ENCODE measurements around the gene MACROH2A2.

The MACROH2A2 gene

GRCh38 chr10:70135684-70136083, 83.0 kb downstream of the MACROH2A2 start:
- no peak for DNase-seq (ENCODE audit: insufficient read length)
- FAIRE-seq, result no peak
- no peak for TF ChIP-seq POLR2AphosphoS5 (IDR thresholded peaks at IDR 0.05; ENCODE audit: low read depth, low read length)

GRCh38 chr10:70137135-70137534, 84.5 kb downstream of the MACROH2A2 start:
- no peak for FAIRE-seq
- TF ChIP-seq TAF1 (IDR thresholded peaks at IDR 0.05; ENCODE audit: borderline replicate concordance, low read depth, low read length) (no peak), POLR2A (IDR thresholded peaks at IDR 0.05; ENCODE audit: low read depth, low read length) (no peak), POLR2AphosphoS5 (IDR thresholded peaks at IDR 0.05; ENCODE audit: low read depth, low read length) (no peak)
- no peak for DNase-seq (ENCODE audit: insufficient read length)

GRCh38 chr10:70137927-70138883, 85.6 kb downstream of the MACROH2A2 start:
- TF ChIP-seq POLR2A (IDR thresholded peaks at IDR 0.05; ENCODE audit: low read depth, low read length), result no peak
- no peak for TF ChIP-seq POLR2AphosphoS5 (IDR thresholded peaks at IDR 0.05; ENCODE audit: low read depth, low read length)
- TF ChIP-seq TAF1 (IDR thresholded peaks at IDR 0.05; ENCODE audit: borderline replicate concordance, low read depth, low read length), result no peak
- DNase-seq (ENCODE audit: insufficient read length) (no peak), FAIRE-seq (no peak)

GRCh38 chr10:70139151-70139996, 86.7 kb downstream of the MACROH2A2 start:
- DNase-seq (ENCODE audit: insufficient read length) (no peak), FAIRE-seq (no peak)
- TF ChIP-seq TAF1 (IDR thresholded peaks at IDR 0.05; ENCODE audit: borderline replicate concordance, low read depth, low read length) (no peak), POLR2AphosphoS5 (IDR thresholded peaks at IDR 0.05; ENCODE audit: low read depth, low read length) (no peak), POLR2A (IDR thresholded peaks at IDR 0.05; ENCODE audit: low read depth, low read length) (no peak)

GRCh38 chr10:70139997-70140250, 87.3 kb downstream of the MACROH2A2 start:
- no peak for TF ChIP-seq POLR2A (IDR thresholded peaks at IDR 0.05; ENCODE audit: low read depth, low read length)
- DNase-seq (ENCODE audit: insufficient read length) (no peak), FAIRE-seq (no peak)

- FAIRE-seq (no peak), DNase-seq (ENCODE audit: insufficient read length) (no peak)
- TF ChIP-seq POLR2AphosphoS5 (IDR thresholded peaks at IDR 0.05; ENCODE audit: low read depth, low read length) (no peak), TAF1 (IDR thresholded peaks at IDR 0.05; ENCODE audit: borderline replicate concordance, low read depth, low read length) (no peak), POLR2A (IDR thresholded peaks at IDR 0.05; ENCODE audit: low read depth, low read length) (no peak)
Observed at GRCh38 chr10:70140297-70140696, 87.7 kb downstream of the MACROH2A2 start.

GRCh38 chr10:70142555-70142954, 89.9 kb downstream of the MACROH2A2 start:
- TF ChIP-seq POLR2A (IDR thresholded peaks at IDR 0.05; ENCODE audit: low read depth, low read length) (no peak), TAF1 (IDR thresholded peaks at IDR 0.05; ENCODE audit: borderline replicate concordance, low read depth, low read length) (no peak), POLR2AphosphoS5 (IDR thresholded peaks at IDR 0.05; ENCODE audit: low read depth, low read length) (no peak)
- DNase-seq (ENCODE audit: insufficient read length) (no peak), FAIRE-seq (no peak)

GRCh38 chr10:70144372-70145110, 91.9 kb downstream of the MACROH2A2 start:
- TF ChIP-seq POLR2A (IDR thresholded peaks at IDR 0.05; ENCODE audit: low read depth, low read length), result no peak
- no peak for TF ChIP-seq POLR2AphosphoS5 (IDR thresholded peaks at IDR 0.05; ENCODE audit: low read depth, low read length)
- no peak for TF ChIP-seq TAF1 (IDR thresholded peaks at IDR 0.05; ENCODE audit: borderline replicate concordance, low read depth, low read length)
- FAIRE-seq, result peak; percentile 62
- no peak for DNase-seq (ENCODE audit: insufficient read length)

GRCh38 chr10:70145166-70145665, 92.6 kb downstream of the MACROH2A2 start:
- FAIRE-seq, result no peak
- no peak for TF ChIP-seq POLR2A (IDR thresholded peaks at IDR 0.05; ENCODE audit: low read depth, low read length)
- TF ChIP-seq POLR2AphosphoS5 (IDR thresholded peaks at IDR 0.05; ENCODE audit: low read depth, low read length), result 0 out of 2 replicates have a peak, but pooled peaks have one; percentile 0
- TF ChIP-seq TAF1 (IDR thresholded peaks at IDR 0.05; ENCODE audit: borderline replicate concordance, low read depth, low read length), result no peak
- DNase-seq (ENCODE audit: insufficient read length), result no peak

GRCh38 chr10:70145666-70146488, 93.2 kb downstream of the MACROH2A2 start:
- TF ChIP-seq POLR2AphosphoS5 (IDR thresholded peaks at IDR 0.05; ENCODE audit: low read depth, low read length) (peak; percentile 34; the same call in 1 of the 2 replicates), POLR2A (IDR thresholded peaks at IDR 0.05; ENCODE audit: low read depth, low read length) (peak; percentile 50; the same call in 1 of the 2 replicates), TAF1 (IDR thresholded peaks at IDR 0.05; ENCODE audit: borderline replicate concordance, low read depth, low read length) (no peak; the same call in 1 of the 2 replicates)
- DNase-seq (ENCODE audit: insufficient read length), result peak; percentile 66
- peak; percentile 91 for FAIRE-seq
